ENCODE results near the gene SHTN1.

DNA sequence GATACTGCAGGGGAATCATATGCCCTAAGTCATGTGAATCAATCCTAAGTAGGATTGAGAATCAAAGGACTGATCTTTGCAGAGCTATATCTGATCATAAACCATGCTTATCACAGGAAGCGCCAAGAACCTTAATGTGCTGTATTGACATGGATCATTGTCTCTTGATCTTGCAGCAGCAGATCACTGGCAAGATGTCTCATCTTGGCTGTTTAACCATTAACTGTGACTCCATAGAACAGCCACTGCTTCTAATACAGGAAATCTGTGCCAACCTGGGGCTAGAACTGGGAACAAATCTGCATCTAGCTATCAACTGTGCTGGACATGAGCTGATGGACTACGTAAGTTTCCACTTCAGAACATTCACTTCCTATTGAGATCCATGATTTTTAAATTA, 134.0 kb downstream of the SHTN1 start:
- TF ChIP-seq, protein P1, sequence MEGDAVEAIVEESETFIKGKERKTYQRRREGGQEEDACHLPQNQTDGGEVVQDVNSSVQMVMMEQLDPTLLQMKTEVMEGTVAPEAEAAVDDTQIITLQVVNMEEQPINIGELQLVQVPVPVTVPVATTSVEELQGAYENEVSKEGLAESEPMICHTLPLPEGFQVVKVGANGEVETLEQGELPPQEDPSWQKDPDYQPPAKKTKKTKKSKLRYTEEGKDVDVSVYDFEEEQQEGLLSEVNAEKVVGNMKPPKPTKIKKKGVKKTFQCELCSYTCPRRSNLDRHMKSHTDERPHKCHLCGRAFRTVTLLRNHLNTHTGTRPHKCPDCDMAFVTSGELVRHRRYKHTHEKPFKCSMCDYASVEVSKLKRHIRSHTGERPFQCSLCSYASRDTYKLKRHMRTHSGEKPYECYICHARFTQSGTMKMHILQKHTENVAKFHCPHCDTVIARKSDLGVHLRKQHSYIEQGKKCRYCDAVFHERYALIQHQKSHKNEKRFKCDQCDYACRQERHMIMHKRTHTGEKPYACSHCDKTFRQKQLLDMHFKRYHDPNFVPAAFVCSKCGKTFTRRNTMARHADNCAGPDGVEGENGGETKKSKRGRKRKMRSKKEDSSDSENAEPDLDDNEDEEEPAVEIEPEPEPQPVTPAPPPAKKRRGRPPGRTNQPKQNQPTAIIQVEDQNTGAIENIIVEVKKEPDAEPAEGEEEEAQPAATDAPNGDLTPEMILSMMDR (conservative IDR thresholded peaks at IDR 0.05; ENCODE audit: low read depth, low read length), result no peak
- TF ChIP-seq BHLHE40 (IDR thresholded peaks at IDR 0.05; ENCODE audit: low read depth, low read length) (no peak), MXI1 (IDR thresholded peaks at IDR 0.05; ENCODE audit: borderline replicate concordance, low read depth, low read length) (no peak), POLR2A (IDR thresholded peaks at IDR 0.05; ENCODE audit: low read depth, low read length) (no peak), RAD21 (IDR thresholded peaks at IDR 0.05; ENCODE audit: low read length) (no peak), RFX5 (IDR thresholded peaks at IDR 0.05; ENCODE audit: low read depth, low read length) (no peak)
